OCI-LY1 (cell line): ENCODE results near the gene MIER1.

Source experiments
- EZH2 ChIP-seq: fragments of 200-600 bp; sonication (generic), shearing (Covaris generic); IDR thresholded peaks from 2 replicates; pipeline ENCODE4 v1.8.0; 2017; ENCODE audit warnings: borderline replicate concordance, mixed run types, mild to moderate bottlenecking, antibody characterized with exemption, low read length, moderate library complexity, mixed read lengths
- TF ChIP-seq, protein P1 (sequence below): fragments of 200-600 bp; sonication (generic), shearing (Covaris generic); IDR thresholded peaks from 2 replicates; pipeline ENCODE4 v1.5.1; 2017; ENCODE audit warnings: mild to moderate bottlenecking, antibody characterized with exemption, low read length, moderate library complexity, mixed read lengths

DNA sequence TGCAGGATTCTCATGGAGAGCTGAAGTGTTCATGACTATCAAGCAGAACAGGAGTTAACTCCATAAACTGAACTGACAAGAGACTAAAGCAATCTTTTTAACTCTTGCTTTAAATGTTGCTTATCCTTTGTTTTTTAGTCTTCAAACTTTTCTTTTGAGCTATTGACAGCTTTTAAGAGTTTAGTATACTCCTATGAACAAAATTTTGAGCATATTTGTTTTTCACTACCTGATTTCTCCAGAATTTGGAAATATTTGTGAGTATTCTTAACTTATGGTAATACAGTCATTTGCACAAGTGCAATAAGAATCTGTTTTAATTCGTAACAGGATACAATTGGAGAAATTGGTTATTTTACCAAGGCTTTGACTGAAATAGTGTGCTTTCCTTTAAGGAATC, 7.3 kb upstream of the MIER1 start:
- TF ChIP-seq, protein P1, sequence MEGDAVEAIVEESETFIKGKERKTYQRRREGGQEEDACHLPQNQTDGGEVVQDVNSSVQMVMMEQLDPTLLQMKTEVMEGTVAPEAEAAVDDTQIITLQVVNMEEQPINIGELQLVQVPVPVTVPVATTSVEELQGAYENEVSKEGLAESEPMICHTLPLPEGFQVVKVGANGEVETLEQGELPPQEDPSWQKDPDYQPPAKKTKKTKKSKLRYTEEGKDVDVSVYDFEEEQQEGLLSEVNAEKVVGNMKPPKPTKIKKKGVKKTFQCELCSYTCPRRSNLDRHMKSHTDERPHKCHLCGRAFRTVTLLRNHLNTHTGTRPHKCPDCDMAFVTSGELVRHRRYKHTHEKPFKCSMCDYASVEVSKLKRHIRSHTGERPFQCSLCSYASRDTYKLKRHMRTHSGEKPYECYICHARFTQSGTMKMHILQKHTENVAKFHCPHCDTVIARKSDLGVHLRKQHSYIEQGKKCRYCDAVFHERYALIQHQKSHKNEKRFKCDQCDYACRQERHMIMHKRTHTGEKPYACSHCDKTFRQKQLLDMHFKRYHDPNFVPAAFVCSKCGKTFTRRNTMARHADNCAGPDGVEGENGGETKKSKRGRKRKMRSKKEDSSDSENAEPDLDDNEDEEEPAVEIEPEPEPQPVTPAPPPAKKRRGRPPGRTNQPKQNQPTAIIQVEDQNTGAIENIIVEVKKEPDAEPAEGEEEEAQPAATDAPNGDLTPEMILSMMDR = no peak
- no peak for TF ChIP-seq EZH2
